ENCODE measurements around the gene NMD3.

DNA sequence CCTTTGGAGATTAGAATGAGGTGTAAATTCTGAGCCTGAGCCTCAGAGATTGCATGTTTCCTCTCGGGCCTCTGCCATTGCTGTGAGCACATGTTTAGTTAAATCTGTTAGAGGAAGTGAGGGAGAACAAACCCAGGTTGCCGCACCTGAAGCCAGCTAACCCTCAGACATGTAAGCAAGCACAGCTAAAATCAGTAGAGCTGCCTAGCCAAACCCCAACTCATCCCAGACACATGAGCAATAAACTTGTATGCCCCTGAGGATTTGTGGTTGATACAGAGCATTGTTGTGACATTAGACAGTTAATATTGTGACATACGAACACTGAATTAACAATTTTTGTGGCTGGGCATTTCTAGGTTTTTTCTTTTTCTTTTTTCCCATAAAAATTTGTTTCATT is 41.9 kb downstream of the NMD3 start:
- TF ChIP-seq, protein P1, sequence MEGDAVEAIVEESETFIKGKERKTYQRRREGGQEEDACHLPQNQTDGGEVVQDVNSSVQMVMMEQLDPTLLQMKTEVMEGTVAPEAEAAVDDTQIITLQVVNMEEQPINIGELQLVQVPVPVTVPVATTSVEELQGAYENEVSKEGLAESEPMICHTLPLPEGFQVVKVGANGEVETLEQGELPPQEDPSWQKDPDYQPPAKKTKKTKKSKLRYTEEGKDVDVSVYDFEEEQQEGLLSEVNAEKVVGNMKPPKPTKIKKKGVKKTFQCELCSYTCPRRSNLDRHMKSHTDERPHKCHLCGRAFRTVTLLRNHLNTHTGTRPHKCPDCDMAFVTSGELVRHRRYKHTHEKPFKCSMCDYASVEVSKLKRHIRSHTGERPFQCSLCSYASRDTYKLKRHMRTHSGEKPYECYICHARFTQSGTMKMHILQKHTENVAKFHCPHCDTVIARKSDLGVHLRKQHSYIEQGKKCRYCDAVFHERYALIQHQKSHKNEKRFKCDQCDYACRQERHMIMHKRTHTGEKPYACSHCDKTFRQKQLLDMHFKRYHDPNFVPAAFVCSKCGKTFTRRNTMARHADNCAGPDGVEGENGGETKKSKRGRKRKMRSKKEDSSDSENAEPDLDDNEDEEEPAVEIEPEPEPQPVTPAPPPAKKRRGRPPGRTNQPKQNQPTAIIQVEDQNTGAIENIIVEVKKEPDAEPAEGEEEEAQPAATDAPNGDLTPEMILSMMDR (IDR thresholded peaks at IDR 0.05; ENCODE audit: insufficient read depth, low read length, poor library complexity, severe bottlenecking) = no peak
- no peak for TF ChIP-seq EZH2phosphoT487 (conservative IDR thresholded peaks at IDR 0.05; ENCODE audit: low read length)
